SJSA1 (cell line): ENCODE measurements around the gene ARHGEF1. TPM values are rescaled to one million over a fixed set of nuclear protein-coding genes. Genes with fewer than 3 reads are reported as not detected.

Experiments used
- DNase-seq, 2 experiments: peaks; one replicate each; pipeline ENCODE4 v3.0.0-alpha.2; 2015 to 2020; ENCODE audit warnings: low spot score in 2 of 2, low read depth in 1 of 2
- H3K27ac ChIP-seq: fragments of 250-450 bp; sonication (Bioruptor Pico); 2 replicates; pipeline ENCODE4 v1.5.1; 2020; ENCODE audit warnings: mild to moderate bottlenecking, moderate library complexity
- H3K27me3 ChIP-seq: fragments of 250-450 bp; sonication (Bioruptor Pico); replicated peaks from 2 replicates; pipeline ENCODE4 v1.5.1; 2020; ENCODE audit warnings: mild to moderate bottlenecking, moderate library complexity
- H3K36me3 ChIP-seq: fragments of 250-450 bp; sonication (Bioruptor Pico); 2 replicates; pipeline ENCODE4 v1.5.1; 2020; ENCODE audit warnings: mild to moderate bottlenecking
- H3K4me1 ChIP-seq: fragments of 250-450 bp; sonication (Bioruptor Pico); replicated peaks from 2 replicates; pipeline ENCODE4 v1.6.1; 2021; ENCODE audit warnings: mild to moderate bottlenecking
- H3K4me3 ChIP-seq: fragments of 250-450 bp; sonication (Bioruptor Pico); 2 replicates; pipeline ENCODE4 v1.5.1; 2020; ENCODE audit warnings: mild to moderate bottlenecking
- H3K9me3 ChIP-seq: fragments of 250-450 bp; sonication (Bioruptor Pico); replicated peaks from 2 replicates; pipeline ENCODE4 v1.5.1; 2020; ENCODE audit warnings: mild to moderate bottlenecking
- total RNA-seq: library from RNA; depleted of rRNA; stranded (reverse); fragments of >200 nt; shearing (Covaris generic); gene quantifications from 2 replicates; pipeline ENCODE4 v1.2.3, GENCODE V29; 2014

ARHGEF1 gene
- total RNA-seq, 1 experiment from 2014 or later, result 44.9 TPM

- Histone ChIP-seq H3K4me3 (no peak overlapping the region), H3K36me3 (no peaks in the 10 kb centered on the region), H3K4me1 (peaks cover 3% of the 10 kb centered on the region; the same call in 1 of the 2 replicates), H3K27me3 (peaks cover 53% of the 10 kb centered on the region), H3K9me3 (no peaks in the 10 kb centered on the region), H3K27ac (no peak overlapping the region)
- no peak for DNase-seq
Observed at GRCh38 chr19:41918653-41919244, 35.8 kb downstream of the ARHGEF1 start.

- Histone ChIP-seq H3K9me3 (no peaks in the 10 kb centered on the region), H3K4me1 (peaks cover 3% of the 10 kb centered on the region; the same call in 1 of the 2 replicates), H3K4me3 (no peak overlapping the region), H3K27me3 (peaks cover 50% of the 10 kb centered on the region), H3K27ac (no peak overlapping the region), H3K36me3 (no peaks in the 10 kb centered on the region)
- no peak for DNase-seq
Observed at GRCh38 chr19:41919948-41920712, 37.1 kb downstream of the ARHGEF1 start.

GRCh38 chr19:41920882-41921576 is 38.0 kb downstream of the ARHGEF1 start:
- DNase-seq, result no peak
- Histone ChIP-seq H3K36me3 (no peaks in the 10 kb centered on the region), H3K4me3 (no peak overlapping the region), H3K4me1 (no peaks in the 10 kb centered on the region), H3K9me3 (no peaks in the 10 kb centered on the region), H3K27ac (no peak overlapping the region), H3K27me3 (peaks cover 44% of the 10 kb centered on the region)

GRCh38 chr19:41921577-41922576 is 38.9 kb downstream of the ARHGEF1 start:
- Histone ChIP-seq H3K36me3 (no peaks in the 10 kb centered on the region), H3K27ac (no peak overlapping the region), H3K4me3 (no peak overlapping the region), H3K4me1 (no peaks in the 10 kb centered on the region), H3K9me3 (no peaks in the 10 kb centered on the region), H3K27me3 (peaks cover 42% of the 10 kb centered on the region)
- no peak for DNase-seq

- H3K9me3 ChIP-seq, result no peaks in the 10 kb centered on the region
- H3K27me3 ChIP-seq, result peaks cover 46% of the 10 kb centered on the region
- no peak overlapping the region for H3K4me3 ChIP-seq
- no peaks in the 10 kb centered on the region for H3K36me3 ChIP-seq
- no peak for DNase-seq
- H3K27ac ChIP-seq, result no peak overlapping the region
- H3K4me1 ChIP-seq, result no peaks in the 10 kb centered on the region
Observed at GRCh38 chr19:41922585-41922984, 39.6 kb downstream of the ARHGEF1 start.

GRCh38 chr19:41923045-41923788 is 40.2 kb downstream of the ARHGEF1 start:
- H3K4me3 ChIP-seq, result no peak overlapping the region
- H3K4me1 ChIP-seq, result no peaks in the 10 kb centered on the region
- no peaks in the 10 kb centered on the region for H3K36me3 ChIP-seq
- DNase-seq, result no peak
- H3K9me3 ChIP-seq, result no peaks in the 10 kb centered on the region
- peaks cover 49% of the 10 kb centered on the region for H3K27me3 ChIP-seq
- no peak overlapping the region for H3K27ac ChIP-seq

- no peak overlapping the region for H3K4me3 ChIP-seq
- H3K27ac ChIP-seq, result no peak overlapping the region
- H3K9me3 ChIP-seq, result no peaks in the 10 kb centered on the region
- H3K27me3 ChIP-seq, result peaks cover 60% of the 10 kb centered on the region
- no peaks in the 10 kb centered on the region for H3K36me3 ChIP-seq
- H3K4me1 ChIP-seq, result no peaks in the 10 kb centered on the region
- no peak for DNase-seq
Observed at GRCh38 chr19:41924151-41925145, 41.5 kb downstream of the ARHGEF1 start.

- H3K4me1 ChIP-seq, result no peaks in the 10 kb centered on the region
- no peak for DNase-seq
- no peaks in the 10 kb centered on the region for H3K36me3 ChIP-seq
- H3K27me3 ChIP-seq, result peaks cover 69% of the 10 kb centered on the region
- H3K4me3 ChIP-seq, result no peak overlapping the region
- no peak overlapping the region for H3K27ac ChIP-seq
- H3K9me3 ChIP-seq, result no peaks in the 10 kb centered on the region
Observed at GRCh38 chr19:41925208-41926003, 42.4 kb downstream of the ARHGEF1 start.

GRCh38 chr19:41926028-41926762 is 43.2 kb downstream of the ARHGEF1 start:
- no peaks in the 10 kb centered on the region for H3K36me3 ChIP-seq
- H3K9me3 ChIP-seq, result no peaks in the 10 kb centered on the region
- DNase-seq, result no peak
- H3K4me3 ChIP-seq, result no peak overlapping the region
- no peak overlapping the region for H3K27ac ChIP-seq
- no peaks in the 10 kb centered on the region for H3K4me1 ChIP-seq
- peaks cover 69% of the 10 kb centered on the region for H3K27me3 ChIP-seq

- Histone ChIP-seq H3K27me3 (peaks cover 72% of the 10 kb centered on the region), H3K27ac (no peak overlapping the region), H3K4me1 (no peaks in the 10 kb centered on the region), H3K4me3 (no peak overlapping the region), H3K36me3 (no peaks in the 10 kb centered on the region), H3K9me3 (no peaks in the 10 kb centered on the region)
- DNase-seq, result no peak
Observed at GRCh38 chr19:41926763-41927496, 43.9 kb downstream of the ARHGEF1 start.
